HG02870 (cell line): ENCODE data around the gene CPED1.
A peak's percentile ranks its signal among the peaks of the same experiment; 100 is the strongest.
"Not testable (repeated sequence)": the region's sequence is repeated elsewhere in the genome, so short reads cannot be mapped to it uniquely, and the experiment has no call there.

Experiments used
- ATAC-seq: cut with Tn5 transposase; IDR thresholded peaks from one replicate; pipeline ENCODE4 v1.9.1; 2021; ENCODE audit warnings: mild to moderate bottlenecking, moderate library complexity; ENCODE audit not compliant: unreplicated experiment

CPED1 gene

GRCh38 chr7:121016966-121017365 lies 28.5 kb downstream of the CPED1 start:
- no peak for ATAC-seq

DNA sequence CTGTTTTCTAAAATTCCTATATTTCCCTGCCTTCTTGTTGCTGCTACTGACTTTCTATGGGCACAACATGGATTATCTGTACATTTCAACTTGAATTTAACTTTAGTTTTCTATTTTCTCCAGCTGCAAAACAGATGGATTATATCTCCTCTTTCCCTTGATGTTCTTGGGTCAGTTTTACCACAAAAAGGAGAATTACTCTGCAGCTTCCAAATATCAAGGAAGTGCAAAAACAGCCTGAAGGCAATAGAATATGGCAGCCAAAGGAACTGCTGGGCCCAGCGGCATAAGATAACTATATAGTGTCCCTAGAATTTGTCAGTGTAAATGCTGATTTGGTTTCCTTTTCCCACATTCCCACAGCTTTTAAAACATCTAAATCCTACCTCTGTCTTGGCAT lies 29.1 kb downstream of the CPED1 start:
- ATAC-seq = no peak

GRCh38 chr7:121019018-121019417 lies 30.5 kb downstream of the CPED1 start:
- ATAC-seq = no peak

DNA sequence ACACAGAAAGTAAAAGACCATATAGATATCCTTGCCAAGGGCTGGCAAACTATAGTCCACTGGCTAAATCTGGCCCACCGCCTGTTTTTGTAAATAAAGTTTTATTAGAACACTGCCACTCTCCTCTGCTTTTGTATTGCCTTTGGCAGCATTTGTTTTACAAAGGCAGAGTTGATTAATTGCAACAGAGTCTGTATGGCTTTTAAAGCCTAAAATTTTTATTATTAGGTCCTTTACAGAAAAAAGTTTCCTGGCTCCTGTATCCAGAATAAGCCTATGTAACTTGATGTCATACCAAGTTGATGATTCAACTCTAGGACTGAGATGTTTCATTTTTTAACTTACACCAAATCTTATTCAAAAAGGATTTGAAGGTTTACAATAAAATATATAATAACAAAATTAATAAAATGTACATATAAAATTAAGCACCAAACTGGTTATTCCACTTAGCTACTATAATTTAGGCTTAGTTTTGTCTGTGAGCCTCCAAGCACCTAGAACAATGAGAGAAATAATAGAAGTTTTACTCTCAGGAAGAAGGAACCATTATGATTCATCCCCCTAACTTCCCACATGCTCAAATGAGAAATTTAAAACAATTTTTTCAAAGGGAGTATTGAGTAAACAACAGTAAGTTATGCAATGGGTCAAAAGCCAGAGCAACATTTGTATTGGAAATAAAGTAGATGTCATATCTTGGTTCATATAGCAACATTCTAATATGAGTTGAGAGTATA lies 31.9 kb downstream of the CPED1 start:
- no peak for ATAC-seq

DNA sequence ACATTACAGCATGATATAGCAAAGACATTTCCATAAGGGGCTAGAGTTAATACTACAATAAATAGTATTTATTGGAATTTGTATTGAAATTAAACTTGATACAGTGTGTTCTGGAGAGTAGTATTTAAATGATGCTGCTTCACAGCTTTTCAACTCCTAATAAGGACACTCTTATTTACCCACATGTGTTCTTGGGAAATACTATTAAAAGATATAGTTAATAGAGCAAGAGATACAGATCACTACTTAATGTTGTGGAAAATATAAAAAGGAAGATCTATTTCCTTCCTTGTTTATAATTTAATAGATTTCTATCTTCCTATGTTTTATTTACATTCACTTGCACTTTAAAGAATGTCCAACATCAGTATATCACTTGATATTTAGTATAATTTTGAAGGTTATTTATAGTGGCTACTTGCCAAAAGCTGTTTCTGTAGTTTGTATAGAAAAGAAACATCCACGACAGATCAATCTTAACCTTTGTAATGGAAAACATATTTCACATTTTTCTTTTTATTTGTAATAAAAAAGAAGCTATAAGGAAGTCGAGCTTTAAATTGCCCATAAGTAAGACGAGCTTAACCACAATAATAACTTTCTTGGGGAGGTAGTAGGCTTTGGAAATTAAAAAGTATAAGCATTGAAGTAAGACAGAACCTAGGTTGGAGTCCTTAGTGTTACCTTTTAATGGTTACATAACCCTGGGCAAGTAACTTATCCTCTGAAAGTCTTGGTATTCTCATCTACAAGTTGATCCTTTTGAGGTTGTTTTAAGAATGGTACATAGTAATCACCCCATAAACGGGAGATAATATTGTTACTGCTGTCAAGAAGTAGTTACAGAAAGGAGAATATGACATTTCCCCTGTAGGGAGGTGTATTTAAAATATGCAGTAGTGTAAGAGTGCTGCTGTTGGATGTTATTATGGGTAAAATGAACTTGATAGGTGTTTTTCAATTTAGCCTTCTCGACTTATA lies 32.8 kb downstream of the CPED1 start:
- no peak for ATAC-seq

- ATAC-seq = no peak
These were observed 34.7 kb downstream of the CPED1 start for GRCh38 chr7:121023194-121023593.

- ATAC-seq = peak; percentile 47
These were observed 35.4 kb downstream of the CPED1 start for GRCh38 chr7:121023683-121024511.

DNA sequence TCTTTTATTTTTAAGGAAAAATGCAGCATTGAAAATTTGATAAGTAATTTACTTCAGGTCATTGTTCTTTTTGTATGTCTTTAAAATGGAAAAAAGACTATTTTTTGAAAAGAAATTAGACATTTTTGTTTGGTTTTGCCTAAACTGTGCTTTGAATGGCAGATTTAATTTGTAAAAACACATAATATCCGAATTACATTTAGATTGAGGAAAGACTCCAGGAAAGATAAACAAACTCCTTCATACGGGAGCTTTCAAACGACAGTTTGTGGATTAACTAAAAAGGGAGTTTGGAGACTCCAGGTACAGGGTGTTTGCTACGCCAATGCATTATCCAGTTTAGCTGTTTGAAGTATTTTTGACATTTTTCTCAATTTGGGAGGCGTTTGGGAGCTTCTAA lies 36.1 kb downstream of the CPED1 start:
- no peak for ATAC-seq

DNA sequence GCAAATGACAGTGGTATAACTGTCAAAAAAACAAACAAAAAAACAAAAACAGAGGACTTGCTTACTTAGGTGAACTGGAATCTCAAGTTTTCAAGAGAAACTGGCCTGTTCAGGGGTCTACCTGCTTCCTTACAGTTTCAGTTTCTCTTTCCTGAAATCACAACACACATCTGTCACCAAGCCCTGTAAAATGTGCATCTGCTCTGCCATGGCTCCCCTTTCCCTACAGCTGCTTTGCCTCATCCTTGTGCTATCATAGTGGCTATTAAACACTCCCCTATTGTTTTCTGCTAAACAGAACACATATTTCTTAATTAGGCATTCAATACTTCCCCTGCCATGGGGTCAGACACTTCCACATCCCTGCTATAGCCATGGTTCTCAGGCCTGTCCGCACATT lies 37.6 kb downstream of the CPED1 start:
- ATAC-seq = no peak

DNA sequence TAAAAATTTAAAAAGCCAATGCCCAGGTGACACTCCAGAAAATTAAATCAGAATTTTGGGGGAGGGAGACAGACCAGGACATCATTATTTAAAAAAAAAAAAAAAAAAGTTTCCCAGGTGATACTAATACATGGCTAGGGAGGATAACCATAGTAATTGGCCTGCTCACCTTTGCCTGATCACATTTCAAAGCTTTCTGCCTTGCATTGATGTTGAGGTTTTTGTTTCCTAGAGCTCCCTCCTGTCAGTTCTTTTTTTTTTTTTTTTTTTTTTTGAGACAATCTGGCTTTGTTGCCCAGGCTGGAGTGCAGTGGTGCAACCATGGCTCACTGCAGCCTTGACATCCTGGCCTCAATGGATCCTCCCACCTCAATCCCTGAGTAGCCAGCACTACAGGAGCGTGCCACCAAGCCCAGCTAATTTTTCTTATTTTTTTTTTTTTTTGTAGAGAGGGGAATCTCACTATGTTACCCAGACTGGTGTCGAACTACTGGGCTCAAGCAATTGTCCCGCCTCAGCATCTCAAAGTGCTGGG lies 38.1 kb downstream of the CPED1 start:
- no peak for ATAC-seq

DNA sequence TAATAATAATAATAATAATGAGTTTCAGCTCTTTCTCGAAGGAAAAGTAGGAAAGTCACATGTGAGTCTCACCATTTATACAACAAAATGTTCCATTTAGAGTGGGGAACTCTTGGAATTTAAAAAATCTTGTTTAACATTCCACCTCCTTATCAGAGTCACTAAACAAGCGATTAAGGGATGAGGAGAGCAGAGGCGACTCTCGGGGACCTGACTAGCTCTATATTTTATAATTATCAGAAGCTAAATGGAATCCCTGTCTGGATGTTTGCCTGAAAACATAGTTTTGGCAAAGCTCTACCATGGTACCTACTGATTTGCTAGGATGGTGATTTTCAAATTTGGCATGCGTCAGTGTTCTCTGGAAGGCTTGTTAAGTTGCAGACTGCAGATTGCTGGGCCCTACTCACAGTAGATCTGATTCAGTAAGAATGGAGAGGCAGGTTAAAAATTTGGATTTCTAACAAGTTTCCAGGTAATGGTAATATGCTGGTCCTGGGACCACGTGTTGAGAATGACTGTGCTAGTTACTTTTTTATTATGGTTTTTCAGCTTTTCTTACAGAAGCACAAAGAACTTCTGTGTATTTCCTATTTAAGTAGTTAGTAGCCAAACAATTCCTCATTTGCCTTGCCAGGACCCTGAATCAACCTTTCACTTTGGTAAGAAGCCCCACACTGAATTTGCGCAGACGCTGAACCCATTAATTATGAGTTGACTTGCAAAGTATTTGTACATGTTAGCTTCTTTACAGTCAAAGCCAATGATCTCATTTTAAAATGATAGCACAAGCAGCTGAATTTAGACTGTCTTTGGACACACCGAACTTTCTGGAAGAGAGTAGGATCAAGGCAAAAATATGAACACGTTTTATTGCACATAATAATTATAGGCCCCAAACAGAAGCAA lies 39.5 kb downstream of the CPED1 start:
- no peak for ATAC-seq

GRCh38 chr7:121029302-121029701 lies 40.8 kb downstream of the CPED1 start:
- no peak for ATAC-seq

DNA sequence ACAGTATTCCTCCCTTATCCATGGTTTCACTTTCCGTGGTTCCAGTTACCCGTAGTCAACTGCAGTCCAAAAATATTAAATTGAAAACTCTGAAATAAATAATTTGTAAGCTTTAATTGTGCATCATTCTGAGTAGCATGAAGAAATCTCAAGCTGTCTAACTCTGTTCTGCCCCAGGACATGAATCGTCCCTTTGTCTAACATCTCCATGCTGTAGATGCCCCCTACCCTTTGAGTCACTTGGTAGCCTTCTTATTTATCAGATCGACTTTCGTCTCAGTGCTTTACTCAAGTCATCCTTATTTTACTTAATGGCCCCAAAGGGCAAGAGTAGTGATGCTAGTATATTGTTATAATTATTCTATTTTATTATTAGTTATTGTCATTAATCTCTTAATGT lies 41.8 kb downstream of the CPED1 start:
- no peak for ATAC-seq

DNA sequence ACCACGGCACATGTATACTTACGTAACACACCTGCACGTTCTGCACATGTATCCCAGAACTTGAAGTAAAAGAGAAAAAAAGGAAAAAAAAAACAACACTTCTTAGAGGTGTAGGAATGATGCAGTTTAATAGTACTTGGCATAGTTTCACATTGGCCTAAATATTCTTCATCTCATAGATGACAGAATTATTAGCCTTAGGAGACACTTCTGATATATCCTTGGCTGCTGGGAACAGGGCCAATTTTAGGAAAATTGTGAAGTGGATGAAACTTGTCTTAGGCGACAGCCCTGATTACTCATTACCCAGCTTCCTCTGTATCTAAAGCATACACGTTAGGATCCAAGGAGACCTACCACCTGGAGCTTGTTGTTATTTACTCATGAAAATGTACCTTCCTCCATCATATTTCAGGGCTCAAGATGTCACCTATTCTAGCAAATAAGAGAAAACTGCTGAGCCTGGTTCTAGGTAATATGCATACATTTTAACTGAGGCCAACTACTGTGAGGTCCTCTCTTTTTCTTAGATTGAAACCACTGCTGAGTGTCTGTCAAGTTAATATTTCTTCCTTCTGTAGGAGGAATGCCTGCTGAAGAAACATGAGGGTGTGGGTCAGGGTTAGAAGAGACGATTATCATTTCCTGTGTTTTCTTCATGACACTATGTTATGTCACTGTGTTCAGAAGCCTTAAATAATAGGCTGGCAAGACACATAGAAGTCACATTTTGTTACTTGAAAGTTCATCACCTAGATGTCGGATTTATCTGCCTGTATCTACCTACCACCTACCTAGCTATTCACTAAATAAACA lies 44.3 kb downstream of the CPED1 start:
- ATAC-seq = no peak

GRCh38 chr7:121034929-121035328 lies 46.4 kb downstream of the CPED1 start:
- no peak for ATAC-seq

GRCh38 chr7:121036776-121037175 lies 48.3 kb downstream of the CPED1 start:
- not testable (repeated sequence) for ATAC-seq

GRCh38 chr7:121037329-121037728 lies 48.8 kb downstream of the CPED1 start:
- ATAC-seq = not testable (repeated sequence)

DNA sequence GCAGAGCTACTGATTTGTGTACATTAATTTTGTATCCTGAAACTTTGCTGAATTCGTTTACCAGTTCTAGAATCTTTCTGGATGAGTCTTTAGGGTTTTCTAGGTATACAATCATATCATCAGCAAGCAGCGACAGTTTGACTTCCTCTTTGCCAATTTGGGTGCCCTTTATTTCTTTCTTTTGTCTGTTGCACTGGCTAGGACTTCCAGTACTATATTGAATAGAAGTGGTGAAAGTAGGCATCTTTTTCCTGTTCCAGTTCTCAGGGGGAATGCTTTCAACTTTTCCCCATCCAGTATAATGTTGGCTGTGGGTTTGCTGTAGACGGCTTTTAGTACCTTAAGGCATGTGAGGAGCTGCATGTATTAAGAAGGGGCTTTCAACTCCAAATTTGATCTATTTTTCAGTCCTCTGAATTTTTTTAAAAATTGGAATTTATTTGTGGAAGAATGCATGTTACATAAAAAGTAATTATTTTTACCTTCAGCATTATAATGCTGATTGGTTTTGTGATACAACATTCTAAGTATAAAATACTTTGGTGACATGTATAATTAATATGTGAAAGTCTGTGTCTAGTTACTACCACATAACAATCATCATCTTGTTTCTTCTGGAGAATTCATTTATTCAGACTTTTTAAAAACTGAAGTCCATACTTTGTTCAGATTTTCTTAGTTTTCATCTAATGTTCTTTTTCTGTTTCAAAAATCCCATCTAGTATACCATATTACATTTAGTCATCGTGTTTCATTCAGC lies 49.6 kb downstream of the CPED1 start:
- ATAC-seq = no peak
